Amniotic stem cell (primary cell): ENCODE measurements around the gene PDE4B.
A peak's percentile ranks its signal among the peaks of the same experiment; 100 is the strongest.

Source experiments
- DNase-seq: peaks from one replicate; lab custom pipeline; 2025; lab: John Stamatoyannopoulos, UW

Gene PDE4B

DNA sequence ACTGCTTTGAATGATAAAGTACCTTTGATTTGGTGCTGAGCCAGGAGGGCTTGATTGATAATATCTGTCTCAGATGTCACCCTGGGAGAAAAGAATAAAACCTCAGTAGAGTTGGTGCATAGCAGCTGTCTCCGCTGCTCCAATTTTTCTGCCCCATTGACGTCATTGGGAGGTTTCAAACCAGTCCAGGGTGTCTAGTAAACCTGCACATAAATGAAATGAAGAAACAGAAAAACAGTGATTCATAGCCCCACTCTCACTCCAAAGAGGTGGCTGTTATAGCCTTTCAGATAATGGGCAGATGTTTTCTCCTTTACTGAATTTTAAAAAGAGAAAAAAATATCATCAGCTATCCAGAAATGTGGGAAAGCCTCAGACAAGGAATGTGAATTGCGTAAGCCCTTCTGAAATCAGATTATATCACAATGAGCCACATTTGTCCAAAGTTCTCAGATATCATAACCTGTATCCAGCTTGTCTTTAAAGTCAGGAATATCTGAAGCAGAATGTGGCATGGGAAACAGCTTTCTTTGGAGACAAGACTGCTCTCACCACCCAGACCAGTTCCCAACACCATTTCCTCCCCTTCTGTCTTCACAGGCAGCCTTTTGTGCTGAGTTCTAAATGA lies 390.0 kb downstream of the PDE4B start:
- no peak for DNase-seq

DNA sequence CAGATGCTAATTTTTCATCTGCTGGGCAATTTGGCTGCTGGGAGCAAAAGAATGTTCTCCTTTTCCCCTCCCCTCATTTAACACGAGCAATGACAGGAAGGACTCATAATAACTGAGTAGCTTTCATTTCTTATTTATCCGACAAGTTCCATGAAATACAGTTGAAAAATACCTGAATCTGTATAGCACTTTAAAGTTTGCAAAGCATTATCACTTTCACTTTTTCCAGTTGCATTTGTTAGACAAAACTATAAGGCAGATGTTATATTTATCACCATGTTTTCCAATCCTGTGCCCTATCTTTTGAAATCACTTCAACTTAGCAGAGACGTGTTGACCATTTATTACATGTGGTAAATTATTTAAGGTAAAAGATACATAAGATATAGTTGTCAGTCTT lies 390.7 kb downstream of the PDE4B start:
- DNase-seq: no peak

DNA sequence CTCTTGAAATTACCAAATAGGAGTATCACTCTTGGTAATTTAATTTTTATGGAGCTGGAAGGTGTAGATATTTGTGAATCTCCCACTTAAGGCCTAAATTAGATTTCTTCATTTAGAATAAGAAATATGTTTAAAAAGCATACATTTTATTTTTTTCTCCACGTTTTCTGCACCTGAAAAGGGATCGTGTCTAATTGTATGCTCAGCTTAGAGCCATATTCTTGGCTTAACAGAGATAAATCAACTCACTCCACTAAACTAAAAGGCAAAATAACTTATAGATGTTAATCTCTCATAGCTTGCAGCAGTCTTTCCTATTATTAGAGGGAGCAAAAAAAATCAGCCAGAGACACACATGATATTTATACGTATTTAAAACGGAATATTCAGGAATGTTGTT lies 404.4 kb downstream of the PDE4B start:
- no peak for DNase-seq

DNA sequence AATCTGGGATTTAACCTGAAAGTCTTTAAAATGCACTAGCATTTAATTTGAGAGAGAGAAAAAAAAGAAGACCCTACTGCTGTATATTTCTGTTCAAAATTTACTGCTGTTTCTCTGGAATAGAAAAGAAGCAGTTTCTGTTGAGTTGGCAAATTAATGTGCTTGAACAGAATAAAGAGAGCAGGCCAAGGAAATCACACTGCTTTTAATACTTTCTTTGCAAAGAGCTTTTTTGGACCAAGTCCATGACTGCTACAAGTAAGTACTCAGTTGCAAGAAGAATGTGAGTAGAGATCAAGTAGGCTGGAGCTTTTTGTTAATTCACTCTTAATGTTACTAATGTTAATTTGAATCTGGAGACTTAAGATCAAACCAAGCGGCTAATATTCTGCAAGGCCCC lies 405.1 kb downstream of the PDE4B start:
- no peak for DNase-seq

DNA sequence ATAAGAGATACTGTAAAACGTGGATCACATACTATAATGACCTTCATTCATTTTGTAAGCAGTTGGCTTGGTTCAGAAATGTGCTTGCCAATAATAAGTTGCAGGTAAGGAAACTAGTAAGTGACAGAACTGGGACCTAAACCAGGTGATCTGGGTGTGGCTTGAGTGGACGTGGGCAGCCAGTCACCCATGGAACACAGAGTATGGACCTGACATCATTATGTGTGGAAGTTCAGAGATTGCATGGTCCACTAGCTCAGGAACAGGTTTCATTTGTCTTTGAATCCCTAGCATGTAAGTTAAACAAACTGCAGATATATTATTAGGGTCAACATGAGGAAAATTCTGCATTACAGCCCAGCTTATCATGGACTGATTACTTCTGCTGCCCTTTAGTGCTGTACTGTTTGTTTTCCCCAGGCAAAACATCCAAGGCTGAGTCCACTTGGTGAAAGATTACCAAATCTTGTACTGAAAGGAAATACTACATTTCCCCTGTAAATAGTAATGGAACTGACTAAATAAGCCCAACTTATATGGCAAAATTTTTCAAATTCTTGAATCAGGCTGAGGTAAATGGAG lies 414.0 kb downstream of the PDE4B start:
- no peak for DNase-seq

DNA sequence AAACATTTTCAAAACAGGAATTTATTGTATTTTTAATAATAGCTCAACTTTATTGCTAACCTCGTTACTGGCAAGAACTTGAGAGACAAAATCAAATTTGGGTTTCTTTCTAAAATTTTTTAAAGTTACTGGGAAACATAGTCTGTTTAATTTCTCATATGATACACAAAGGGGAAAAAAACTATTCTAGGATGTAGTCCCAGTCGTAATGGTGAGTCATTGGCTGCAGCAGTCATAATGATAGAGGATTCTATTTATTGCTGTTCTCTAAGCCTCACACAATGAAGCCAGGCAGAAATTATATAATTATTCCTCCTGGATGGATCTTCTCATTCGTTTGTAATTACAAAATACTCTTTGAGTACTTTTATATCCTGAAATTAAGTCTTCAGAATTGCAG lies 414.8 kb downstream of the PDE4B start:
- DNase-seq: peak; percentile 26

DNA sequence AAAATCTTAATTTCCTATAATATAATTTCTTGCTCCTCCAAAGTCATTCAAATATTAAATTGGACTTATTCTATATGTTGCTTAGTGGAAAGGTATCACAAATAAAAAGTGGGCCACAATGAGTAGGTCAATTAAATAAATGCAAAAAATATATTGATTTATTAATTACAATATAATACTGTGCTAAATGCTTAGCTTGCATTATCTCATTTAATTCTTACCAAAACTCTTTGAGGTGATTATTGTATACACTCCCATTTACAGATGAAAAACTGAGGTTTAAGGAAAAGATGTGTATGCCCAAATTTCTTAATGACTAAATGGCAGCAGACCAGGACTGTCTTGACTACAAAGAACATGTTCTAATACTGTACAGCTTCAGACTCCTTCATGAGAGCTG lies 415.9 kb downstream of the PDE4B start:
- DNase-seq: no peak

DNA sequence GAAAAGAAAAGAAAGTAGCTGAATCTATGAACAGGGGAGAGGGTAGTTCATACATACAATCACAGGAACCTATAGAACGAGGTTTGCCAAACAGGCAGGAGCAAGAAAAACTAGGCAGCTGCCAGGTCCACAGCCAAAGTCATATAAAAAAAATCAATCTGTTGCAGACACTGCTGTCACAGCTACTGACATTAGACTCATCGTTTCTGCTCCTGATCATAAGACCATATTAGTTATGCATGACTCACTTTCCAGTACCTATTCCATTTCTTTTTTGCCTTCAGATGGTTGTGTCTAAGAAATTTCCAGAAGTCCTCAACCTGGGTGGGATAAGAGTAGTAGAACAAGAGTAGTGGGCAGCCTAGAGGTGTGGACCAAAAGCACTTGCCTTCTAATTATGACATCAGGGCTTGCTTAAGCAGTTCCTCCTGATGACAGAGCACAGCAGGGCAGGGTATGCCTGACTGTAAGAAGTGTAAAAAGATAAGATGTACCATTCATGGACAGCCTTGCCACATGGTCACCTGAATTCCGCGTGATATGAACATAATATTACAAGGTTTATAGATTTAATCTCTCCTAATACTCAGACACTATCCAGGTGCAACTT lies 418.0 kb downstream of the PDE4B start:
- DNase-seq: no peak

DNA sequence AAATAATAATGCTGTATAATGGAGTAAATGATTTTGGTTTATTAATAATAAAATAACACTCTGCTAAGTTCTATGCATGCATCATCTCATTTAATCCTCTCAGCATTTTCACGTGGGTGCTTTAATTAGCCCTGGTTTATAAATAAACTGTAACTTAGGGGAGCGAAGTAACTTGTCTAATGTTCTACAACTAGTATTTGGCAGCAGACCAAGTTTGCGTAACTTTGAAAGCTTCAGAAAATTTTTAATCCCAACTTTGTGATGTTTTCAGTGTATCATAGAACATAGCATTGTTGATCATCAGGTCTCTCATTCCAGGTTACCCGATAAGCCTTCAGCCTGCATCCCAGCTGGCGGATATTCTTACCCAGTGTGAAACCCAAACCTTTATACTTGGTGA lies 418.8 kb downstream of the PDE4B start:
- DNase-seq: no peak

DNA sequence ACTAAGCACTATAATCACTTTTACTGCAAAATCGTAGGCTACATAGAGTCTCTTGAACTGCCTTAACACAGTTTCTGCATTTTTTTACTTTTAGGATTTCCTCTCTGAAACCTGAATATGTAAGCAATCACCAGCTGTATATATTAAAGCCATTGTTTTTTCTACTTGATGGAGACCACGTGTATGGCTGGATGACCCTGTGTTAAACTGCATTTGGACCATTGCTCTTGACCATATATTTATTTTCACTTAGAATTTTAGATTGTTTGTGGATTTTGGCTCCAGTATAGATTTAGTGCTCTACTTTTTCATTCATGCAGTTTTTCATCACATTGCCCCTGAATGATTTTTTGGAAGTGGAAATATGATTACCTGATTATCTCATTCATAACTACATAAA lies 420.8 kb downstream of the PDE4B start:
- no peak for DNase-seq

DNA sequence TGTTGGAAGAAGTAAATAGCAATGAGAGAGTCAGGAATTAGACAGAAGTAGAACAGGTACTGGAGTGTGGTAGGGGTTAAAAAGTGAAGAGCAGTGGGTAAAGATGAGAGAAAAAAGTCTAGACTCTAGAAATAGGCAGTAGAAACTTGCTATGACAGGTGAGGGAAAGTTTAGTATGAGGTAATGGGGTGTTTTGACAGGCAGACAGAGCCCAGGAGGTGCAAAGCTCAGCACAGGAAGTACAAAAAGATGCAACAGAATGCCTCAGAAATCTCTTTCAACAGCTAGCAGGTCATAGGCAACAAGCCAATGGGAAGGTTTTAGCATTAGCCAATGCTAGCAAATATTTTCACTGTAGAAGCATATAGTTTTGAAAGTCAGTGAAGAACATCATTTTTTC lies 422.2 kb downstream of the PDE4B start:
- DNase-seq: no peak

DNA sequence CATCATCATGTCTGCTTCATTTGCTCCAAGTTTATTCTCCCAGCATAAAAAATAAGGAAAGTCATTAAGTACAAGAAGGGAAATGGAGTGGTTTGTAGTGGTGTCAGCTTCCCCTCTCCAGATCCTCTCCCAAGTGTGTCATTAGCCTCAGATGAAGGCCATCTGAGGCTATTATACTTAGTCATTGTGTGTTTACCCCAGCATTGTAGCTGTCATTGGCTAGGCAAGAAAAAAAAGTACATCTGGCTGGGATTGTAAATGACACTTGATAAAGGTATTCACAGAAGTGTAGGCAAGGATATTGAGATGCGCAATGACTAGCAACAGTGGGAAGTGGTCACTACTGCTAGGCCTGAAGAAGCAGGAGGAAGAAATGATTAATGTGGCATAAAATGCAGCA lies 424.3 kb downstream of the PDE4B start:
- no peak for DNase-seq

DNA sequence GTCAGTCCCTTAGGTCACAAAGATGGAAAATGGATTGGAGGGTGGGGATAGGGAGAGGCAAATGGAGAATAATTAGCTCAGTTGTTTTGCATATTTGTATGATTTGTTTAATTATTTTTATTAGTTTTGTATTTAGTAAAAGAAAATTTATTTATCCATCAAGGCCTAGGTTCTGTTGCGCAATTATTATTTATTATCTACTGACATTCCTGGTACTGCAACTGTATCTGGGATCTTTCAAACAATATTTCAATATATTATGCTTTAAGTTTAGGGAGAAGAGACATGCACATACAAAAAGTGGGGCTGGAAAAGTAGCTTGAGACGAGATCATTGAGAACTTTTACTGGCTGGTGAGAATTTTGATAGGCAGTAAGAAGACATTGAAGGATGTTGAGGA lies 424.9 kb downstream of the PDE4B start:
- DNase-seq: no peak

DNA sequence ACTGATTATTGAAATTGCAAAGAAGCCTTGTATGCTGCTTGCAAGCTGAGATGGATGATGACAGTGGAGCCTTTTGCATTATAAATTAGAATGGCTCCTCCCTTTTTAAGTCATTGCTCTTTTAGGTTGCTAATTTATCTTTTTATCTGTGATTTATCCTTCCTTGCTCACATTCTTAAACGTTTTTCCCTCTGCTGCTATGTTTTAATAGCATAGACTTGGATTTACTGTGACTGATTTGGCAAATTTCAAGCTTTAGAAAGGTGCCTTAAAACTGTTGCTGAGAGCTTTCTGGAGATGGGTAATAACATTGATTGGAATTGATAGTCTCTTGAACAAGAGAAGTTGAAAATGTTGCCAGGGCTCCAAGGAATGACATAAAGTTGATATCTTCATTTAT lies 427.8 kb downstream of the PDE4B start:
- DNase-seq: no peak

DNA sequence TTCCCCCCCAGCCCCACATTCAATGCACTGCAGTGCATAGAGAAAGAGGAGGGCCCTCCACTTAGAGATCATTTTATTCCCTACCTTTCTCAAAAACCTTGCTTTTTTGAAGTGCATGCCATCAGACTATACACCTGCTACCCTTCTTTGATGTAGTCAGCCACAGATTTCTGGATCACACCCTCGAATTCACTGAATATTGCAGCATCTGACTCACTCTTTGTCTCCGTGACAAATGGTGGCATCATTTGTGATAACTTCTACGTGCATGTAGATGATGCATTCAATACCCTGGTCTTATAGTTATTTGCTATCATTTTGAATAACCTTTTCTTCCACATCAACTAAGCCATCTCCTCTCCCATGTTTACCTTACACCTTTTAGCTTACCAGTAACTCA lies 431.0 kb downstream of the PDE4B start:
- no peak for DNase-seq

DNA sequence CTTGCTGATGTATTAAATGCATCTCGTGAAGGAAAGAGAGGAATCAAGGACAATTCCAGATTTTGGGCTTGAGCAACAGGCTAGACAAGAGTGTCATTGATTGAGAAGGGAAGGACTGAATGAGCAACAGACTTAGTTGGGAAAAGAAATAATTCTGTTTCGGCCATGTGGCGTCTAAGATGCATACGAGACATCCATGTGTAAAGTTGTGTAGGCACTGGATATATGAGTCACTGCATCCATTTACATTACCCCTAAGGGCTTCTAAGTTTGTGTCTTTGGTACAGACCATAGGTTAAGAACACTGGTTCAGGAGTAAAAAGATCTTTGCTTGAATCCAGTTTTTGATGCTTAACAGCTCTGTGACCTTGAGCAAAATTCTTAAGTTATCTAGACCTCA lies 434.3 kb downstream of the PDE4B start:
- no peak for DNase-seq

DNA sequence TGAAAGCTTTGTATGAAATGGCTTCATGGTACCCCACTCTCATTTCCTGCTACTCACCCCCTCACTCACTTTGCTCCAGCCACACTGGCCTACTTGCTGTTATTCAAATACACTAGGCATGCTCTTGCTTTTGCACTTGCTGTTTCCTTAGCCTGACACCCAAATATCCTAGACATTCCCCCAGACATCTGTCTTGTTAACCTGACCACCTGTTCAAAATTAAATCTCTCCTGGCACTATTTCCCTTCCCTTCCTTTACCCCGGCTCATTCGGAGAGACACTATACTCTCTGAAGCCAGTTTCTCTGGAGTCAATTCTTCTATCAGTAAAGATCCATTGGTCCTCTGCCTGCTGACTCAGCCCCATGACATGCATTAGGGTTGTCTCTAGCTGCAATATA lies 435.3 kb downstream of the PDE4B start:
- no peak for DNase-seq

DNA sequence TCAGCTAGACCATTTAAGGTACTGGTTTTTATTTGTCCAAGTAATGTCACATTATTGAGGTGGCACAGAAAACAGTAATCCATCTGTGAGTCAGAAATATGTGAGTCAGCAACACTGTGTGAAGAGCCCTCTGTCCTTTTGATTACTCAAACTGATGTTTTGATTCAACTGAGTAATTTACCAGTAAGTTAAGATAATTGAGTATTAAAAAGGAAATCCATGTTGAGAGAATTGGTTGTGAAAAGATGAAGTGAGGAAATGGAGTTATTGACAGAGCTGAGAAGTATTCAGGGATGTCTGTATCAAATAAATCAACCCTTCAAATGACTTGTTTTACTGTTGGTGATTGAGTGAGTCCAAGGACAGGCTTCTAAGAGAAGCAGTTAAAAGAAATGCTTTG lies 438.5 kb downstream of the PDE4B start:
- no peak for DNase-seq

DNA sequence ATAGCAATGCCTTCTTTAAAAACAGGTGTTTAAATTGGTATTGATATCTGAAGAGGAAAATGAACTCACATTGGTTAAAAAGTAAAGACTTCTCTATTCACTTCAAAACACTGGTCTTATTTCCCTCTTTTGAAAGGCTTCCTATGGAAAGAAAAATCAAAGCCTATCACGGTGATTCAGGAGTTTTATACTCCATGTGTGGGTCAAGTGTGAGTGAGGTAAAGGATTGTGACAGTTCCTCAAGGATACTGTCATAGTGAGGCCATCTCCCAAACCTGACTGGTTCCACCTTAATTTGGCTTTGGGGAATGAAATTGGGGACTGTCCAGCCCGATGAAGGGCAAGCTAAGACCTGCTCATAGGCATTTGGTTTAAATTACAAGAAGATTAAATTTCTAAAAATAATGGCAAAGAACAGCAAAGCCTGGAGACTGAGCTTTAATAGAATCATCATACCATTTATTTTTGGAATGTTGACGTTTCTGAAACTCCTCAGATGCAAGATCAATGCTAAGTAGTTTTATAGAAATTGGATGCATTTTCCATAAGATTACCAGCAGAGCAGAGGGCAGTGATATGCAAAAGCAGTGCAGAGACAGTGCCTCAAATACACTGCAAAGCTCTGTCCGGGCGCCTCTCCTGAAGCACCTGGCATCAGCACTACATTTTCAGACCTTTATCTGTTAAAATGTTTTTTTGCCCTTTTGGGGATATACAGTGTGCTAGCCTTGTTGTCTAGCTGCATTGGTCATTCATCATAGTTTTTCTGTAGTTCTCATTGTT lies 439.2 kb downstream of the PDE4B start:
- DNase-seq: no peak

DNA sequence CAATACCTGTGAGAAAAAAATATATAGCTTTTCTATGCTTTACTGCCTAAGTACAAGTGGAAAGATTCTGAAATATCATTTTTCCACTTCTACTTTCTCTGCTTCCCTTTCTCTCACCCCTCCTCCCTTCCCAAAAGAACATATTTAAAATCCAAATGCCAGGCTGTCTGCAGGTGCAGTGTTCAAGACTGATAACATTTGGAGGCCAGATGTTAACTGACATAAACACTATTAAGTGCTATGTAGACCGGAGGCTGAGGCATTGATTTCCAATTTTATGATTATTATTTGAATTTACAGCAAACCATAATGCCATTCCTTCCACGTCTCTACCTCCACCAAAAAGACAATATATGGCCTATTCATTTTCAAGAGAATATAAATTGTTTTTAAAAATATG lies 444.3 kb downstream of the PDE4B start:
- no peak for DNase-seq

DNA sequence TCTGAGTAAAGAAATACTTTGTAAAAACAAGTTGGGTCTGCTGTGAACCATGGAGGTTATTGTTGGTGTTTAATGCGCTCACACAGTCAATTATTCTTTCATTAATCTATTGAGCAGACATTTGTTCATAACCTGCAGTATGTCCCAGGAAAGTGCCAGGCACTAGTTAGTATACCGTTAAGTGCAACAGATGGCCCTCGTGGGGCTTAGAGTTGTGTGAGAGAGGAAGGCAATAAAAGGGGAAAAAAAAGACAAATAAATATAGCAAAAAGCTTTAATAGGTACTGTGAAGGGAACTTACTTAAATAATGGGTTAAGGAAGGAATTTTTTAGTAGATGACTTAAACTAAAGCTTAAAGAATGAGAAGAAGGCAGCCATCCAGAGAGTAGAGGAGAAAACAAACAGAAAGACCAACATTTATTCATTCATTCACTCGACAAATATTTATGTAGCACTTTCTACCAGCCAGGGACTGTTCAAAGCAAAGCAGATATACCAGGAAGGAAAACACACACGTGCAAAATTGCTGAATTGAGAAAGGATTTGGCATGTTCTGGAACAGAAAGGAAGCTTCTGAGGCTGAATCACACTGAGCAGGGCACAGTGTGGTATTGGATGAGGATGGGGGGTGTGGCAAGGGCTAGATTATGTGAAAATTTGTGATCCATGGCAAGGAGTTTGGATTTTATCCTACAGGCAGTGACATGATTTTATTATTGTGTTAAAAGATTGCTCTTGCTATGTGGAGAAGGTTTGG lies 445.2 kb downstream of the PDE4B start:
- no peak for DNase-seq

DNA sequence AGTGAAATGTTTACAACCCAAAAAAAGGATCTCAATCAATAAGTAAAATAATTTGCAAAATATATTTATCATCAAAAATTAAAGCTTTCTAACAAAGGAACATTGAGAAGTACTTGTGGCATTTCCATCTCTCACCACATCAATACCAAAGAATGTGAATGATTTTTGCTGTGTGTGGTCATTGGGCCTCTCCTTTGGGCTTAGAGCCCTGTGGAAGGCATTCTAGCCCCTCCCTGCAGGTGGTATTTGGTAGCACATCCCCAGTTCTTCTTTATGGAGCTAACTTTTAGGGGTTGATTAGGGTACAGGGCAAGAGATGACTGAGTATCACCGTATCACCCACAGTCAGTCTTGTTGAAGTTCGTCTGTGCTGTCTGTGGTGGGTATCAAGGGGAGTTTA lies 447.1 kb downstream of the PDE4B start:
- DNase-seq: no peak
